ENCODE measurements around the gene ASB1. TPM values are rescaled to one million over a fixed set of nuclear protein-coding genes. Genes with fewer than 3 reads are reported as not detected.

ASB1 gene
- total RNA-seq, 4 donors from 2014 or later: 17.1 to 48.8 (median 22.1) TPM

DNA sequence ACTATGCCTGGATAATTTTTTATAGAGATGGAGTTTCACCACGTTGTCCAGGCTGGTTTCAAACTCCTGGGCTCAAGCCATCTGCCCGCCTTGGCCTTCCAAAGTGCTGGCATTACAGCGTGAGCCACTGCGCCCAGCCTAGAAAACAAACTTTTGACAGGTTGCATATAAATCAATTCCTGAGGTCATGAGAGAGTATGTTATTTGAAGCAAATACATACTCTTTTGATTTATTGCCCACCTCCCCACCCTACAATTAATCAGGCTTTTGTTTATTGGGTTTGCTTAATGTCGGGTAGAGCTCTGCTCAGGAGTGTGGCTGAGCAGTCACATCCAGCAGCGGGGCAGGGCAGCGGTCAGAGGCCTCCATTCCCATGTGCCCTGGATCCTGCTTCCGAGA lies 37.9 kb upstream of the ASB1 start:
- no peaks in the 10 kb centered on the region for H3K36me3 ChIP-seq
- no peak overlapping the region for H3K27ac ChIP-seq
- TF ChIP-seq EP300 (IDR thresholded peaks at IDR 0.05): no peak
- TF ChIP-seq POLR2A (IDR thresholded peaks at IDR 0.05): no peak
- TF ChIP-seq POLR2AphosphoS5 (IDR thresholded peaks at IDR 0.05): no peak
- TF ChIP-seq CTCF (IDR thresholded peaks at IDR 0.05): no peak
- H3K9me3 ChIP-seq: no peaks in the 10 kb centered on the region
- no peak overlapping the region for H3K4me3 ChIP-seq
- H3K4me1 ChIP-seq: peaks cover 11% of the 10 kb centered on the region
- no peaks in the 10 kb centered on the region for H3K27me3 ChIP-seq
- 68% methylated on average over 8 of the region's 8 CpGs for WGBS
- no peak for DNase-seq (ENCODE audit: low spot score in 2 of 2)

DNA sequence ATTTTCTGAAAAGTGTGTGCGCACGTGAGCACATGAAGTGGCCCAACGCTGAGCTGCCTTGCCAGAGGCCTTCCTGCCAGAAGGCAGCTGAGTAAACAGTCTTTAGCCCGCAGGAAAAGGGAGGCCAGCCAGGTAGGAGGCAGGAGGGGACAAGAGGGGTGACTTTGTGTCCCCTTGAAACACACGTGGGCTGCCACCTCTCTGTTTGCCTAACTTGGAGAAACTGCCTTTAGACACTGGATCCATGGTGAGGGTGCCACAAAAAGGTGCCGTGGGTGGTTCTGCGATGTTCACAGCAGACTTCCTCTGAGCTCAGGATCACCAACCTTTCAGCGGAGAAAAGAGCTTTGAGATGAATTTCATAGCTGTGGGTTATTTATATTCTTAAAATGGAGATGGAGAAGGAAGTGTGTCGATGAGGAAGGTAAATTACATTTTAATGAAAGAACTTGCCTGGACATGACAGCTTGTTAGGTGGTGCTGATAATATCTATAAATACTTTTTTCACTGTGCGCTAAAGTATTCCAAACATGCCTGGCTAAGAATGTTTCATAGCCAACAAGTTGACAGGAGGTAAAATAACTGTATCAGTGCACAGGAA lies 36.6 kb upstream of the ASB1 start:
- Histone ChIP-seq H3K9me3 (no peaks in the 10 kb centered on the region), H3K4me3 (no peak overlapping the region), H3K27me3 (no peaks in the 10 kb centered on the region), H3K27ac (peak overlapping the region; percentile 71), H3K4me1 (peaks cover 11% of the 10 kb centered on the region), H3K36me3 (no peaks in the 10 kb centered on the region)
- TF ChIP-seq POLR2AphosphoS5 (IDR thresholded peaks at IDR 0.05) (no peak), EP300 (IDR thresholded peaks at IDR 0.05) (no peak), POLR2A (IDR thresholded peaks at IDR 0.05) (no peak), CTCF (IDR thresholded peaks at IDR 0.05) (no peak)
- DNase-seq (ENCODE audit: low spot score in 2 of 2): no peak
- 51% methylated on average over 10 of the region's 10 CpGs for WGBS

GRCh38 chr2:238391042-238391689 lies 35.6 kb upstream of the ASB1 start:
- no peak overlapping the region for H3K27ac ChIP-seq
- H3K4me1 ChIP-seq: peaks cover 11% of the 10 kb centered on the region
- WGBS: 92% methylated on average over 6 of the region's 6 CpGs
- no peaks in the 10 kb centered on the region for H3K36me3 ChIP-seq
- TF ChIP-seq CTCF (IDR thresholded peaks at IDR 0.05) (no peak), POLR2AphosphoS5 (IDR thresholded peaks at IDR 0.05) (no peak), POLR2A (IDR thresholded peaks at IDR 0.05) (no peak), EP300 (IDR thresholded peaks at IDR 0.05) (no peak)
- no peak overlapping the region for H3K4me3 ChIP-seq
- no peaks in the 10 kb centered on the region for H3K9me3 ChIP-seq
- H3K27me3 ChIP-seq: no peaks in the 10 kb centered on the region
- no peak for DNase-seq (ENCODE audit: low spot score in 2 of 2)

DNA sequence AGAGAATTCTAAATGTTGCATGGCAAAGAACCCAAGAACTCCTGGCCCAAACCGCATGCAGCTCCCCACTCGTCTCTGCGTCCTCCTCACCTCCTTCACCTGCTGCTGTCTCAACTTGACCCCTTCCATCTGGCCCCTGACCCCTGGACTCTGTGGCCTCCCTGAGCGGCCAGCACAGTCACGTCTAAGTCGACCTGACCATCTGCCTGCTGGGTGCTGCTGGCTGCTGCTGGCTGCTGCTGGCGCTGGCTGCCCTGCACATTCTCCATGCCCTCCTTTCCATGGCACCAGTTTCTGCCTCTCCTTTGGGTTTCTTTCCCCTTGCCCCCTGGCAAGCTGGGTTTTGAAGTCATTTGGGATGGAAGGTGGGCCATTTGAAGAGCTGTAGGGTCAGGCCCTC lies 30.1 kb upstream of the ASB1 start:
- Histone ChIP-seq H3K36me3 (peaks cover 7% of the 10 kb centered on the region), H3K9me3 (no peaks in the 10 kb centered on the region), H3K27me3 (no peaks in the 10 kb centered on the region), H3K4me3 (no peak overlapping the region), H3K4me1 (no peaks in the 10 kb centered on the region), H3K27ac (no peak overlapping the region)
- no peak for DNase-seq (ENCODE audit: low spot score in 2 of 2)
- WGBS: 97% methylated on average over 7 of the region's 7 CpGs
- no peak for TF ChIP-seq POLR2AphosphoS5 (IDR thresholded peaks at IDR 0.05)
- no peak for TF ChIP-seq CTCF (IDR thresholded peaks at IDR 0.05)
- no peak for TF ChIP-seq POLR2A (IDR thresholded peaks at IDR 0.05)
- no peak for TF ChIP-seq EP300 (IDR thresholded peaks at IDR 0.05)

GRCh38 chr2:238397356-238397755 lies 29.4 kb upstream of the ASB1 start:
- WGBS: 81% methylated on average over 14 of the region's 14 CpGs
- TF ChIP-seq POLR2A (IDR thresholded peaks at IDR 0.05) (no peak), POLR2AphosphoS5 (IDR thresholded peaks at IDR 0.05) (no peak), EP300 (IDR thresholded peaks at IDR 0.05) (no peak), CTCF (IDR thresholded peaks at IDR 0.05) (no peak)
- no peak for DNase-seq (ENCODE audit: low spot score in 2 of 2)
- H3K27me3 ChIP-seq: no peaks in the 10 kb centered on the region
- no peaks in the 10 kb centered on the region for H3K4me1 ChIP-seq
- H3K9me3 ChIP-seq: no peaks in the 10 kb centered on the region
- H3K36me3 ChIP-seq: peaks cover 7% of the 10 kb centered on the region
- H3K4me3 ChIP-seq: no peak overlapping the region
- H3K27ac ChIP-seq: no peak overlapping the region

Measured in suprapubic skin (tissue), 4 donors.